ENCODE results near the gene NCK2.

NCK2 gene

GRCh38 chr2:105778080-105778607, 33.4 kb downstream of the NCK2 start:
- DNase-seq: no peak

- DNase-seq: no peak
Observed at GRCh38 chr2:105779394-105779793, 34.7 kb downstream of the NCK2 start.

GRCh38 chr2:105780606-105781005, 35.9 kb downstream of the NCK2 start:
- DNase-seq: no peak

GRCh38 chr2:105781274-105781978, 36.7 kb downstream of the NCK2 start:
- DNase-seq: no peak

GRCh38 chr2:105782123-105782522, 37.4 kb downstream of the NCK2 start:
- no peak for DNase-seq

GRCh38 chr2:105782646-105783045, 37.9 kb downstream of the NCK2 start:
- DNase-seq: no peak

GRCh38 chr2:105783151-105783738, 38.5 kb downstream of the NCK2 start:
- no peak for DNase-seq

- DNase-seq: no peak
Observed at GRCh38 chr2:105783972-105784371, 39.3 kb downstream of the NCK2 start.

GRCh38 chr2:105784589-105784988, 39.9 kb downstream of the NCK2 start:
- no peak for DNase-seq

GRCh38 chr2:105785095-105785847, 40.6 kb downstream of the NCK2 start:
- no peak for DNase-seq

- no peak for DNase-seq
Observed at GRCh38 chr2:105786231-105787230, 41.8 kb downstream of the NCK2 start.

- DNase-seq: no peak
Observed at GRCh38 chr2:105787376-105788318, 42.9 kb downstream of the NCK2 start.

- DNase-seq: no peak
Observed at GRCh38 chr2:105788670-105789290, 44.1 kb downstream of the NCK2 start.

GRCh38 chr2:105789745-105790460, 45.2 kb downstream of the NCK2 start:
- no peak for DNase-seq

- DNase-seq: no peak
Observed at GRCh38 chr2:105790461-105791149, 45.9 kb downstream of the NCK2 start.

- no peak for DNase-seq
Observed at GRCh38 chr2:105791229-105791628, 46.5 kb downstream of the NCK2 start.

- no peak for DNase-seq
Observed at GRCh38 chr2:105792561-105792960, 47.8 kb downstream of the NCK2 start.

- no peak for DNase-seq
Observed at GRCh38 chr2:105793196-105793975, 48.7 kb downstream of the NCK2 start.

Measured in NCI-H1092 (cell line).